ENCODE results near the gene RELA.

RELA gene

GRCh38 chr11:65634905-65635731 lies 27.6 kb downstream of the RELA start:
- no peak for DNase-seq

- no peak for DNase-seq
Observed at GRCh38 chr11:65634440-65634839, 28.3 kb downstream of the RELA start.

GRCh38 chr11:65634109-65634436 lies 28.6 kb downstream of the RELA start:
- no peak for DNase-seq

- no peak for DNase-seq
Observed at GRCh38 chr11:65633390-65634108, 29.2 kb downstream of the RELA start.

GRCh38 chr11:65630215-65630614 lies 32.5 kb downstream of the RELA start:
- DNase-seq: no peak

GRCh38 chr11:65629579-65629978 lies 33.1 kb downstream of the RELA start:
- no peak for DNase-seq

- DNase-seq: no peak
Observed at GRCh38 chr11:65627202-65627601, 35.5 kb downstream of the RELA start.

GRCh38 chr11:65625628-65626342 lies 36.9 kb downstream of the RELA start:
- DNase-seq: peak in 50 of 56 donors; percentile 11 to 78 (median 49)

GRCh38 chr11:65624931-65625627 lies 37.6 kb downstream of the RELA start:
- no peak for DNase-seq

GRCh38 chr11:65623852-65624616 lies 38.7 kb downstream of the RELA start:
- DNase-seq: no peak

- DNase-seq: no peak
Observed at GRCh38 chr11:65623177-65623576, 39.5 kb downstream of the RELA start.

GRCh38 chr11:65622011-65622410 lies 40.7 kb downstream of the RELA start:
- no peak for DNase-seq

GRCh38 chr11:65621460-65621859 lies 41.3 kb downstream of the RELA start:
- no peak for DNase-seq

GRCh38 chr11:65620666-65621065 lies 42.0 kb downstream of the RELA start:
- DNase-seq: no peak

- no peak for DNase-seq
Observed at GRCh38 chr11:65619281-65619928, 43.3 kb downstream of the RELA start.

GRCh38 chr11:65618763-65619162 lies 44.0 kb downstream of the RELA start:
- no peak for DNase-seq

GRCh38 chr11:65617990-65618751 lies 44.5 kb downstream of the RELA start:
- DNase-seq: no peak

- no peak for DNase-seq
Observed at GRCh38 chr11:65617136-65617850, 45.4 kb downstream of the RELA start.

- no peak for DNase-seq
Observed at GRCh38 chr11:65616575-65617001, 46.1 kb downstream of the RELA start.
